Kidney tubule cell (primary cell): ENCODE data around the gene LDLRAD4.

Experiments used
- DNase-seq: peaks from one replicate; pipeline ENCODE4 v3.0.0-alpha.2; 2018; ENCODE audit warnings: low spot score

The LDLRAD4 gene

DNA sequence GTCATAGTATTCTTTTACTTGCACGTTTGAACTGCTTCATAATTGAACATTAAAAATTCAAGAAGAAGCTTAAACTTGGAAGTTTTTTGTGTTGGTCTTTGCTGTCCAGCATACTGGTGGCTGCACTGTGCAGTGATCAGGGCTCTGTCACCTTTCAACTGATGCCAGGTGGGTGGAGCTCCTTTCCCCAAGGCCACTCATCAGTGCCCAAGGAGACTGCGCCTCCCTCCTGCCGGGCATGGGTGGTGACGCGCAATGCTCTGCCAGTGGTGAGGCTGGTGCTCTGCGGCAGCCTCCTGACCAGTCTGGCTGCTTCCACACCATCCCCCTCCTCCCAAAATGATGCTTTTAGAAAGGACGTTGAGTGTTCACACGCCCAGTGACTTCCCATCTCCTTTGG is 16.0 kb upstream of the LDLRAD4 start:
- DNase-seq: no peak

DNA sequence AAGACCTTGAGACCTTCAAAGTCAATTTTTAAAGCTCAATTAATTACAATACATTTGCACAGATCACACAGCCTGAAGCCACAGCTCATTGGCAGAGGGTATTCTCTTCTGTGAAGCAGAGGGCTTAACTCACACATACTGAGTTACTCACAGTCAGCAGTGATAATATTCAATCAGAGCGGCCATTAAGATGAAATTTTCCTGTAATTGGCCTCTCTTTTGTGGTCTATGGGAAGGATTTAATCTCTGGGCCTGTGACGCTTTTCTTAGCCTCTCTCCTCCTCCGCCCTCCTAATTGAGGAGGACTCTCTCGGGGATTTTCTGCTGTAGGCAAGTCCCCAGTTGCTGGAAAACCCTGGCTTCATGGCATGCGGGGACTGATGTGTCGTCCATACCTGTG is 12.3 kb upstream of the LDLRAD4 start:
- no peak for DNase-seq

DNA sequence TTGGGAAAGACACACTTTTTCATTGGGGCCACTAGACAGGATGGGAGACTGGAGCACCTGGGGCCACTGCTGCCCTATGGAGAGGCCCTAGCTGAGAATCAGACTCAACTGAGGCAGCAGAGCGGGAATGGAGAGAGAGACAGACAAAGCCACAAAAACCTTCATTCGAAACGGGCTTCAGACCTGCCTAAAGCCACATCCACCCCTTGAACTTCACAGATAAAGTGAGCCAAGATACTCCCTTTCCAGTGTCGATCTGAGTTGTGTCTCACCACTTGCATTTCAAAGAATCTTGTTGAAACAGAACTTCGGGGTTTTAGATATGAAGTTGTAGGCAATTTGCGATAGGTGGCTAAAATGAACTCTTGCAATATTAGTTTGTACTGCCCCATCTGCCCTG is 11.3 kb upstream of the LDLRAD4 start:
- DNase-seq: no peak

DNA sequence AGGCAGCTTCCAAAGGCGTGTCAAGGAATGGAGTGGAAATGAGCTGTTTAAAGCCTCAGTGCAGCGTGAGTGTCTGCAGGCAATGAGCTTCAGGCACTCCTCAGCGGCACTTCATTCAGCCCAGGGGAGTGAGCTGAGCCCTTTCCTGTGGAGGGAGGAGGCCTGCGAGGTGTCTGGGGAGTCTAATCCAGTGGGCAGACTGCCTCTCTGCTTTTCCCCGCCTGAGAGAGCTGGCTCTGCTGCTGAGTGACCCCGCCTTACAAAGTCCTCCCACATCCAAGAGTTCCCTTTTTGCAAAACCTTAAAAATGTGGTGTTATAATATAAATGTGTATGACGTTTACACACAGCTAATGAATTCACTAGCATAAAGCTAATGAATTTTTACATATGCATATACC is 7.0 kb upstream of the LDLRAD4 start:
- DNase-seq: no peak

DNA sequence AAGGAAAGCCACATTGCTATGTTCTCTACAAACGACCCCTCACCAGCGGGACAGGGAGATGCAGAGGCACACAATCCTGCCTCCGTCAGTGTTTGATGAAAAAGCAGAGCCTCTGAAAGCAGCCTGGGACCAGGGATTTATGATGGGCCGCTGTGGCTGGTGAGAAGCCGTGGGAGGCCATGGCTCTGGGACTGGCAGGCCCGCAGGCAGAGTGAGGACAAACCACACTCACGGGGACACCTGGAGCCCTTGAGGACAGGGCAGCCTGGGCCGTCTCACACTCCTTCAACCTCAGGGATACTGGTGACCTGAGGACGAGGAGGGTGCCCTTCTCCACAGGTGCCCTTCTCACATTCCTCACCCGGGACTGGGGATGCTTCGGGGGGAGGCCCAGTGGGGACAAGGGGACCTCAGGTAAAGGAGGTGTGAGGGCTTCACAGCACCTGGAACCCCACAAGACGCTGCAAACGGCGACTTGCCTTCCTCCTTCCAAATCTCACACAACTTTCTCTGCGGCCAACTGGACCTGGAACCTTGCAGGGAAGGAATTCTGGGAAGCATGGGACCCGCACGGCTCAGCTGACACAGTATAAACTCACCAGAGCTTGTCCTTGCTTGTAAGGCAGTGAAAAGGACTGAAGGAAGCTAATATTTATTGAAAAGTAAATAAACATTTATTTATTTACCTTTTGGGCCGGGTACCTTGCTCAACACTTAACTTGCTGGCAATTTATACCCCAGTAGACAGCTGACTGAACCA is 5.3 kb upstream of the LDLRAD4 start:
- DNase-seq: no peak

DNA sequence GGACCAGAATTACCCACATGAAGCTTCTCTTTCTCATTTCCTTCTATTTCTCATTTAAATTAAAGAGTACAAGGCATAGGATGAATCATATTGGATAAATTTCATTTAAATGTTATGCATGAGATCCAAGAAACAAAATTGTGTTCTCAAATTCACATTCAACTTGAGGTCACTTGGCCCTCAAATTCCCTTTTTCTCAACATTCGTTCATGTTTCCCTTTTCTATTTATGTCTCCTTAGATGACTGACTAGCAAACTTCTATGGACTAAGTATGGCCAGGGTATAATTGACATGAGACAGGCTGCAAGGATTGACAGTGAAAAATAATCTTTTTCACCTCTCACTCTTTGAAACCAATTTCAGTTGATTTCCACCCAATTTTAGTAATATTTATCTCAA is 4.0 kb upstream of the LDLRAD4 start:
- no peak for DNase-seq

DNA sequence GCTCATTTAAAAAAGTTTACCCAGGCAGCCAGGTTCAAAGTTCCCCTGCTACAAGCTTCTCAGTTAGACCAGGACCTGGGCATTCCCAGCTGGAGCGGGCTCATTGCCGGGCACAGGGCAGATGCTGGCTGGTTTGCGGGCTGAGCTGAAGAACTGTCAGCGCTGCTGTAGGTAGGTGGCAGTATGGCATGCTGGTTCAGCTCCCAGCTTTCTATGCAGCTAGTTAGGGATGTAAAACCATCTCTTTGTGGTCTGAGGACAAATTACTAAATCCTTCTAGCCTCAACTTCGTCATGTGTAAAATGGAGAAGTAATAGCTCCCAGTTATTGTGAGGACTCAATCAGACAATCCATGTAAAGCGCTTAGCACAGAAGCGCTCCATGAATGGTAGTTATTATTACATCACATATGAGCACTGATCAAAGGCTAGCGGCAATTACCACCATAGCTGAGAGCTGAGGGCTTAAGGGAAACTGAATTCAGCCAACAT is 2.4 kb upstream of the LDLRAD4 start:
- DNase-seq: peak; percentile 76

DNA sequence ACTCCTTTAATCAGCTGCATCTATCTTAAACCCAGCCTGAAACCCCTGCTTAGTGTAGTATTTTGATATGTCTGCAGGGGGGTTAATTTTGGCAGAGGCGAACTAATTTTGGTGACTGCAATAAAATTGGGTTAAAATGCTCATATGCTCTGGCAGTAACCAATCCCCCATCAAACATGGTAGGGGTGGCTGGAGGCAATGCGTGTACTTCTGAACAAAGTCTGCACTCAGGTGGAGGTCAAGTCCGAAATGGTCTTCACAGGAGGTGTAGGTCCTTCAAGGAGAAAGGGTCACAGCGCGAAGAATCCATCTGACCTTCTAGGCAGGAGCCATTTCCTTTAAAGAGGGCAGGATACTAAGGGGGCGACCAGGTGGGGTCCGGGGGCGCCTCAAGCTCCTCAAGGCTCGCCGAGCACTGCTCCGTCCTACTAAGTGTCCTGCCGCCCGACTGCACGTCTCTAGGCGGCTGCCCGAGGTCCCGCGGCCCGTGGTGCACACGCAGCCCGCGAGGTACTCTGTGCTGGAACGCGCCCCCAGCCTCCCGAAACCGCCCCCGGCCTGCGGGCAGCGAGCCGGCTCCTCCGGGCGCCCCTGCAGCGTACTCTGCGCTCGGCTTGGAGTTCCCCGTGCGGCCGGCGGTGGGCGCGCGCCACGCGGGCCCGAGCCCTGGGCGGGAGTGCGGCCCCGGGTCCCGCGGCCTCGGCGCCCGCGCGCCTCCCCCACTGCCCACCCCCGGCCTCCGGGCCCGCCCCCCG is 1.7 kb upstream of the LDLRAD4 start:
- DNase-seq: no peak

DNA sequence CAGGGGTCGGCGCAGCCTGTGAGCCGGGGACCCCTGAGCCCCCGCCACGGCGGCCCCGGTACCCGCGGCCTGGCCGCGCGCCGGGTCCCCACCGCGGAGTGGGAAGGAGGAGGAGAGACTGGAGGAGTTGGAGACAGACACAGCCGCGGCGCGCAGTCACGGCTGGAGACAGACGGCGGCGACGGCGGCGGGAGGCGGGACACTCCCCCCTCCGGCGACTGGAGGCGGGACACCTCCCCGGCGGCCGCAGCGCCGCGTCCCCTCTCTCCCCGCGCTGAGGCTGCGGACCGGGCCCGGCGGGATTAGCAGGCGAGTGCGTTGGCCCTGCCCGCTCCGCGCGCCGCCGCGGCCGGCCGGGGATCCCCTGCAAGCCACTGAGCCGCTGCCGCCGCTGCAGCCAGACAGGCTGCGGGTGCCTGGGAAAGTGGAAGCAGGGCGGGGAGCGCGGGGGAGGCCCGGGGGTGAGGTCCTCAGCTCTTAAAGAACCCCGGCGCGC is 1.0 kb upstream of the LDLRAD4 start:
- peak; percentile 46 for DNase-seq

DNA sequence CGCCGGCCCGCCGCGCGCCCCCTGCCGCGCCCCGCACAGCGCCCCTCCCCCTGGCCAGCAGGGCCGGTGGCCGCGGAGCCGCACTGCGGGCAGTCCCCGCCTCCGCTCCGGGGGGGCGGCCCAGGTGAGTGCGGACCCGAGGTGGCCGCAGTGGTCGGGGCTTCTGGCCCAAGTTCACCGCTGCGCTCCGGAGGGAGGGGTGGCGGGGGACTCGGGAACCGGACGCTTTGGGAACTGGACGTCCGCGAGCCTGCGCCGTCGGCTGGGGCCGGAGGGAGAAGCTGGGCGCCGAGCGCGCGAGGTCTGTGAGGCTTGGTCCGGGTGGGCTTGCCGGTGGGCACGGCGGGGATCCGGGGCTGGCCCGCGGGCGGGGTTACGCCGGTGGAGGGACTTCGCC is 591 bp upstream of the LDLRAD4 start:
- no peak for DNase-seq

DNA sequence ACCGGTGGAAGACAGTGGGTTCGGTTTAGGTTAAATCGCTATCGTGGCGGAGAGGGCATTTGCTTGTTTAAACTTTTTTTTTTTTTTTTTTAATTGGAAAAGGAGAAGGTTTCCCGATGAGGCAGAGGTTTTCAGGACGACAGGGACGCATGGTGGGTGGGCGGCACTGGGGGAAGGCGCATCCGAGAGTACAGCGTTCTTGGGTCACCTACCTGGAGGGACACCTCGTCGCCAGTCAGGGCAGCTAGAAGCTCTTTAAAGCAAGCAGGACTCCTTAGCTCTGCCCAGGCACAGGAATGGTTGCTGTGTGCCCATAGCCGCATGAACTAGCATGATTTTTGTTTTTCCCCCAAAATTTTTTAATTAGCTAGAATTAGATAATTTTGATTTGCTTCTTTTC is 437 bp downstream of the LDLRAD4 start:
- no peak for DNase-seq

DNA sequence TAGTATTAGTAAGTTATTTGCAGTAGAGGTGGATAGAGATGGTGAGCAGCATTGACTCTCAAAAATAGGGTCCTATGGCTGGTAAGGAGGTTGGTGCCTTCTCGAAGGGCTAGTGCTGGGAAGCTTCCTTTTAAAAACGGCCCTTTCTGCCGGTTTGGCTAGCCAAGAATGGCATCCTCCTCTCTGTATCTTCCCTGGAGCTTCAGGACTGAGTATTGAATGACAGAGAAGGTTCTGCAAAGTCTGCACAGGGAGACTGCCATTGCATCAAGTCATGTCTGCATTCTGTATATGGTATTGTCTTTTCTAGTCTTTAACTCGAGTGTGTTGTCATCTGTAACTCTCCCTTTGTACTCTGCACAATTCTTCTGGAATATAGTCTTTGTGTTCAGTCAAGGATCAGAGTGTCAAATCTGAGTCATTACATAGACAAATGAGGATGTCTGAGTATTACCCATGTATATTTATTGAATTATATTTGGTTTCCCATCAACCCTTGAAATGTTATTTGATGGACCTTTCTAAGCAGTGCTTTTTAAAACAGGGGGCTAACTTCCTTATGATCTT is 1.1 kb downstream of the LDLRAD4 start:
- DNase-seq: peak; percentile 24

DNA sequence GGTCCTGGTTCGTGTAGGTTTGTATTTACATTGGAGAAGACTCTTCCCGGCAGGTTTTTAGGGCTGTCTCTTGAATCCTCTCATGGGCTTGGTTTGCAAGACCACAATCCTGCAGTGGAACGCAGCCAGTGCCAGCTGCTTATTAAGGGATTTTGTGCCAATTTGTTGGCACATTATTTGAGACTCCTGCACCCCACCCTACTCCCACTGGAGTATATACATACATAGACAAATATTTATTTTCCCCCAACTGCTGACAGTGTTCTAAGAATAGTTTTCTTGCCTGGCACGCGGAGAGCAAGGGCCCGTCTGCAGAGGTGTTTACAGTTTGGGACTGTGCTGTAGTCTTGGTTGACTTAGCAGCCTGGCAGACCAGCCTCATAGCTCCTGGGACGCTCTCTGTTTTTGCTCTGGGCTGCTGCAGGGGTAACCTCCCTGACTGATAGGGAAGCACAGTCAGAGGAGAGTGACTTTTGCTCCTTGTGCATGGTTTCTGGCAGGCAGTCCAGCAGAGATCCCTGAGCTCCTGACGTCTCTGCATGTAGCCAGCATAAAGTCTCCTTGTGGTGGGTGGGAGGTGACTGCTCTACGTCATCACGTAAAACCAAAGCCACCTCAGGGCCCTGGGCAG is 1.9 kb downstream of the LDLRAD4 start:
- no peak for DNase-seq

DNA sequence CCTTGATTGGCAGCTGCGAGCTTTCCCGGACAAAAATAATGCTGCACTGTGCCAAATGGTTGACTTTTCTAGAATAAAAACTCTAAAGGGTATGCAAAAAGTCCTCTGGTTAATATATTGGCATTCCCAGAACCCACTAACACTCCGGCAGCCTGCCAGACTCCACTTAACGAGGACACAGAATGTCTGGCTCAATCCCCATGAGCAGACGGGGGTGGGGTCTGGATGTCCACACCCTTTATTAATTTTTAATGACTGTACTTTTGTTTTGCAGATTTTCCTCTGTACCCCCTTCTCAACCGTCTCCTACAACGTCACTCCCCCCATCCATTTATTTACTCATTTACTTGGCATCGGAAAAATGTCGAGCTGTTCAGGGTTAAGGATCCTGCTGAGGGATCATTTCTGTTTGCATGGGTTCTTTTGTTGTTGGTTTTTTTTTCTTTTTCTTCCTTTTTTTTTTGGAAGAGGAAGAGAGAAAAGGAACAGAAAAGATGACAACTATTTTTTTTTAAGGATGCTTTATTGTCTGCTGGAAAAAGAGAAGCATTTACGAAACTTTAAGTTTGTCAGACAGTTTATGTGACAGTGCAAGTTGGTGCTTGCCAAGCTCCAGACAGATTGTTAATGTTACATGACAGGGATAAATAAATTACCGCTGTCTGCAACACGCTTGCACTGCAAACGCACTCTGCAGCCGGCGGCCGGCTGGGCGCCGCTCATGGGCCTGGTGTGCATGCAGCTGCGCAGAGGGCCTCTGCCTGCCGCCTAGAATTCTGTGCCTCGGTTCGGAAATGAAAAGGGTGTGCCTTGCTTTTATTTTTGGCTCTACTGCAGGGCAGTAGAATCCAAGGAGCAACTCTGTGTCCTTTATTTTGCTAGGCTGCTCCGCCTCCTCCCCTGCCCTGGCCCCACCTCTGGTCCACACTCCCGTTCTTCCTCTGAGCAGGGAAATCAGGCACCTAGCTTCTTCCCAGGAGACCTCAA is 3.6 kb downstream of the LDLRAD4 start:
- no peak for DNase-seq

DNA sequence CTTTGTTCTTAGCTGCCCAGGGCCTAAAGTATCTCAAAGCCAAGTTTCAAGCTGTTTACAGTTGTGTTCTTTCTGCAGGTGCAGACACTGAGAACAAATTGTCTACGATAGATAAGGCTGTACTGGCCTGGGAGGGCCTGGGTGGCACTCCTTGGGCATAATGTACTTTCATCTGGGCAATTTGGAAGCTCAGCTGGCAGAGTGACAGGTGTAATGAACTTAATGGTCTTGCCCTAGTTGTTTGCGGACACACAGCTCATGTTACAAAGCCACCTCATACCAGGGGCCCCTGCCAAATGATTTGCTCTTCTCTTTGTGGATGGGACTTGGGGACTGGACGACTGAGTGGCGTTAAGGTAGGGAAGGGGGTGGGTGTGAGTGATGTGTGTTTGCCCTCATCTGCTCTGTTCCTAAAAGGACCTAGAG is 4.3 kb downstream of the LDLRAD4 start:
- no peak for DNase-seq

DNA sequence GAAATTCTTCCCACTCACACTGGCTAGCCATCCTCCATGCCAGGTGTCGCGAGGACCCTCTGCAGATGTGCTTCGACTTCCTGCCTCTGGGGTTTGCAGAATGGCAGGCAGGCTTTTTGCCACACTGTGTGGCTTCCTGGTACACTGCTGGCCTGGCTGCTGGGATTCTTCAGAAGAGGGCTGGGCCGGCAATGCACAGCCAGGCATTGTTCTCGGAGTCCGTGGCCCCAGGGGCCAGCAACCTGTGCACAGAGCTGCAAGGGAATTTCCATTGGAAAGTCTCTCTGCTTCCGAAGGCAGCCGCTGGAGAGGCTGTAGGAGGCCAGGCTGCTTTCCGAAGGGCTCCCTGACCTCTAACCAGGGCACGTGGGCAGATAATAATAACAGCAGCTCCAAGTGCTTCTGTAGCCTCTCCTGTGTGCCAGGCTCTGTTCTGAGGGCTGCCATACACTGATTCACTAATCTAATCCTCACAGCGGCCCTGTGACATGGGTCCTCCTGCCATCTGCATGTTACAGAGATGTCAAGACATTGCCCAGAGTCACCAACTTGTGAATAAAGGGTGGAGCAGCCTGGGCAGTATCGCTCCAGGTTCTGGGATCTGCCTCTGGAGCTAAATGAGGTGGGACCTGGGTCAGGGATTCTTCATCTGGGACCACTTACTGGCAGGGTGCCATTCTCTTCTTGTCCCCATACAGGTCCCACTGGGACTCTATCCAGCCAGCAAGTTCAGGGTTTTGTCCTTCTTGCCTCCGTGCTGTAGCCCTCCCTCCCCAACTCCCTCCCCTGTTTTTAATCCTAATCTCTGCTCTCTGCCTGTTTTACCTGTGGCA is 5.0 kb downstream of the LDLRAD4 start:
- no peak for DNase-seq

DNA sequence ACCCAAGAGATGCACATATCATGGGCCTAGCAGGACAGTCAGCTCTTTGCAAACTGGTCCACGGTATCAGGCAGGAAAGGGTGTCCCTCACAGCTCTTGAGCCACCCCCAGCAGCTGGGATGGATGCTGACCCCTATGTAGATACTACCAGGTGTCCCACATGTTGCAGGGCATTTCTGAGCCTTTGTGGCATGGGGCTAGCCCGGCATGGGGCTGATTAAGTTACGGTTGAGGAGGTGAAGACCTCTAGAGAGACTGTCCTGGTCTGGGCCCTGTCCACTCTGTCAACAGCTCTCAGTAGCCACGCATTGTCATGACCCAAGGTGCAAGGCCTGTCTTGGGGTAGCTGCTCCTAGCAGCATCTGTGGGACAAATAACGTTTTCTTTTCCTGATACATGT is 6.7 kb downstream of the LDLRAD4 start:
- DNase-seq: no peak

DNA sequence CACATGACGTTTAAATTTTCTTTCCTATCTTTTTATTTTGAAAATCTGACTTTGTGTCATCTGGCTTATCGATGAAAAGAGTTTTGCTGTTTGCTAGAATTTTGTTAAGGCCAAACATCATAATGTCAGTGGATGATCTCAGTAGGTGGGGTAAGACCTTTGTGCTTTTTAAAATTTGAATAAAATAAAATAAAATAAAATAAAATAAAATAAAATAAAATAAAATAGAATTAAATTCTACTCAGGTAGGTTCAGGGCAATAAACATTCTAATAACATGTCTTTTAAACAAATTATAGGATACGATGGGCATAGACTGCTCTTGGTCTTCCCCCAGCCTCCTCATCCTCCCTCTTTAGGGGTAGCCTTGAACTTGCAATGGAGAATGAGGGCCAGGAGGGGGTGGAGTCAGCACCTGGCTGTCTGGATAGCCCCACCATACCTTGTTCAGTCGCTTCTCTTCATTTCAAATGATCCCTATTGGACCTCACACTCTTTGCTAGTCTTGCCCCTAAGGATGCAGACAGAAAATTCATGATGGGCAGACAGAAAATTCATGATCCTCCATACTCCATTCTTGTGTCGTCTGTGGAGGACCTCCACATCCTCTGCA is 8.1 kb downstream of the LDLRAD4 start:
- DNase-seq: no peak

DNA sequence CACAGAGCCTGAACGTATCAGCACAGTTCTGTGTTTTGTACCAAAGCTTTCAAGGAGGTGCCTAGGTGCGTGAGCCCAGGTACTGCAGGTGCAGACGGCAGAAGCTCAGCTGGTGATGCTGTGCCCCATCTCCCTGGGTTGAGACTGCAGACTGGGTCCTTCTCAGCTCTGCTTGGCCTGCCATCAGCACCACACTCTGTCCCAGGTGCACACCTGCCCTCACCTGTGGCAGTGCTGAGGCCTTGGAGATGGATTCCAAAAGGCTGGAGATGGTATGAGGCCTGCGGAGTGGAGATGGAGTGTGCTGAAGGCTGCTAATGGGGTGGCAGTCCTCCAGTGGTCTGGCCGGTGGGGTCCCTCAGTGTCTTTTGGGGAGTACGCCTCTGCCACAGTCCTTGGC is 9.3 kb downstream of the LDLRAD4 start:
- DNase-seq: no peak
